NCI-H460 (cell line): ENCODE results near the gene ZMIZ1. TPM values are rescaled to one million over a fixed set of nuclear protein-coding genes. Genes with fewer than 3 reads are reported as not detected.

Experiments used
- DNase-seq: peaks from one replicate; pipeline ENCODE4 v3.0.0-alpha.2; 2016; ENCODE audit warnings: low read depth; ENCODE audit errors: extremely low read depth
- total RNA-seq: library from RNA; depleted of rRNA; stranded (reverse); fragments of >200 nt; shearing (Covaris generic); gene quantifications from 2 replicates; pipeline ENCODE4 v1.2.3, GENCODE V29; 2014

The ZMIZ1 gene
- total RNA-seq, 1 experiment from 2014 or later: 33.8 TPM

- DNase-seq: peak; percentile 69
Observed at GRCh38 chr10:79196470-79197461, 128.0 kb downstream of the ZMIZ1 start.

- DNase-seq: no peak
Observed at GRCh38 chr10:79197558-79197957, 128.8 kb downstream of the ZMIZ1 start.

GRCh38 chr10:79200346-79200745 is 131.6 kb downstream of the ZMIZ1 start:
- DNase-seq: no peak

GRCh38 chr10:79201706-79202105 is 132.9 kb downstream of the ZMIZ1 start:
- no peak for DNase-seq

GRCh38 chr10:79202188-79203013 is 133.6 kb downstream of the ZMIZ1 start:
- DNase-seq: peak; percentile 20

GRCh38 chr10:79203014-79203644 is 134.4 kb downstream of the ZMIZ1 start:
- DNase-seq: no peak

GRCh38 chr10:79203833-79204232 is 135.1 kb downstream of the ZMIZ1 start:
- DNase-seq: no peak

- DNase-seq: no peak
Observed at GRCh38 chr10:79206300-79207095, 137.7 kb downstream of the ZMIZ1 start.

- no peak for DNase-seq
Observed at GRCh38 chr10:79207096-79207357, 138.3 kb downstream of the ZMIZ1 start.

GRCh38 chr10:79207726-79208125 is 139.0 kb downstream of the ZMIZ1 start:
- no peak for DNase-seq

GRCh38 chr10:79208251-79208983 is 139.7 kb downstream of the ZMIZ1 start:
- no peak for DNase-seq

- DNase-seq: no peak
Observed at GRCh38 chr10:79209340-79209739, 140.6 kb downstream of the ZMIZ1 start.

GRCh38 chr10:79209831-79210230 is 141.1 kb downstream of the ZMIZ1 start:
- DNase-seq: no peak

GRCh38 chr10:79210672-79211071 is 141.9 kb downstream of the ZMIZ1 start:
- no peak for DNase-seq

- no peak for DNase-seq
Observed at GRCh38 chr10:79211616-79212015, 142.8 kb downstream of the ZMIZ1 start.

GRCh38 chr10:79215531-79215930 is 146.8 kb downstream of the ZMIZ1 start:
- no peak for DNase-seq

- DNase-seq: no peak
Observed at GRCh38 chr10:79219322-79219957, 150.7 kb downstream of the ZMIZ1 start.

GRCh38 chr10:79220307-79220706 is 151.5 kb downstream of the ZMIZ1 start:
- no peak for DNase-seq
